GM06990 (cell line): ENCODE results near the gene ELL.

Experiments used
- DNase-seq: peaks from one replicate; pipeline ENCODE4 v3.0.0-alpha.2; 2011; ENCODE audit not compliant: insufficient read length; ENCODE audit errors: extremely low read depth
- H3K27me3 ChIP-seq: replicated peaks from 2 replicates; pipeline ENCODE4 v1.6.0; 2011; ENCODE audit warnings: low read length; ENCODE audit not compliant: control insufficient read depth, insufficient read depth
- H3K36me3 ChIP-seq: 2 replicates; pipeline ENCODE4 v1.5.1; 2011; ENCODE audit warnings: low read length; ENCODE audit not compliant: control insufficient read depth, insufficient read depth
- H3K4me3 ChIP-seq: replicated peaks from 2 replicates; pipeline ENCODE4 v1.5.1; 2011; ENCODE audit warnings: low read depth, mild to moderate bottlenecking, control low read depth, low read length
- TF ChIP-seq, protein P1 (sequence below): IDR thresholded peaks from 2 replicates; pipeline ENCODE4 v1.5.1; 2011; ENCODE audit warnings: low read length, control low read depth, mild to moderate bottlenecking, inconsistent platforms; ENCODE audit not compliant: insufficient read depth, poor library complexity, severe bottlenecking

The ELL gene

DNA sequence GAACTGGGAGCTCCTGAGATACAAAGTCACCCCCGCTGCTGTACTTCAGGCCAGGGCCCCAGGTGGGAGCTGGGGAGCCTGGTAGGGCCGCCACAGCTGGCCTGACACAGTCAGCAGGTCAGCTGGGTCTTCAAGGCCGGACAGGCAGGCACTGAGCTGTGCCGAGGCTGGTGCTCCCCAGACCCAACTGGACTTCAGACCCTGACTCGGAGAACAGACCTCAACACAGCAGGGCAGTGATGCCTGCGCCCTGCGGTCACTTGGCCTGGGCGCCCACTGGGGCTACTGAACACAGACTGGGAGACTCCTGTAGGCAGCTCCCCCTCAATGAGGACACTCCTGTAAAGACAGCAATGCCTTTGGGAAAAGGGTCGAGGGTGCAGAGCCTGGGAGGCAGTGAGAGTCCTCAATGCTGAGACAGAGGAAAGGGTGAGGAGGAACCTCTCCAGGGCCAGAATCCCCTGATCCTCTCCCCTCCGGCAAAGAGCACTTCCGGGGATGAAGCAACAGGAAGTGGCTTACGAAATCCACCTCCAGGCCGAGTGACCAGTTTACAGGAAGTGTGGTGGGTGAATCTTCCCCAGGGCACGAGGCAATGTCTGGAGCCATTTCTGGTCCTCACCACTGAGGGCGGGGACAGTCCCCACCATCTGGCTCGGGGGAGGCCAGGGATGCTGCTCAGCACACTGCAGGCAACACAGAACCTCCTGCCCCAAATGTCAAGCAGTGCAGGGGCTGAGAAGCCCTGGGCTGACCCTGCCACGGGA, 43.1 kb downstream of the ELL start:
- Histone ChIP-seq H3K4me3 (no peak overlapping the region), H3K27me3 (no peaks in the 10 kb centered on the region), H3K36me3 (peaks cover 2% of the 10 kb centered on the region; the same call in 1 of the 2 replicates)
- TF ChIP-seq, protein P1, sequence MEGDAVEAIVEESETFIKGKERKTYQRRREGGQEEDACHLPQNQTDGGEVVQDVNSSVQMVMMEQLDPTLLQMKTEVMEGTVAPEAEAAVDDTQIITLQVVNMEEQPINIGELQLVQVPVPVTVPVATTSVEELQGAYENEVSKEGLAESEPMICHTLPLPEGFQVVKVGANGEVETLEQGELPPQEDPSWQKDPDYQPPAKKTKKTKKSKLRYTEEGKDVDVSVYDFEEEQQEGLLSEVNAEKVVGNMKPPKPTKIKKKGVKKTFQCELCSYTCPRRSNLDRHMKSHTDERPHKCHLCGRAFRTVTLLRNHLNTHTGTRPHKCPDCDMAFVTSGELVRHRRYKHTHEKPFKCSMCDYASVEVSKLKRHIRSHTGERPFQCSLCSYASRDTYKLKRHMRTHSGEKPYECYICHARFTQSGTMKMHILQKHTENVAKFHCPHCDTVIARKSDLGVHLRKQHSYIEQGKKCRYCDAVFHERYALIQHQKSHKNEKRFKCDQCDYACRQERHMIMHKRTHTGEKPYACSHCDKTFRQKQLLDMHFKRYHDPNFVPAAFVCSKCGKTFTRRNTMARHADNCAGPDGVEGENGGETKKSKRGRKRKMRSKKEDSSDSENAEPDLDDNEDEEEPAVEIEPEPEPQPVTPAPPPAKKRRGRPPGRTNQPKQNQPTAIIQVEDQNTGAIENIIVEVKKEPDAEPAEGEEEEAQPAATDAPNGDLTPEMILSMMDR, result no peak
- DNase-seq, result peak; percentile 67

DNA sequence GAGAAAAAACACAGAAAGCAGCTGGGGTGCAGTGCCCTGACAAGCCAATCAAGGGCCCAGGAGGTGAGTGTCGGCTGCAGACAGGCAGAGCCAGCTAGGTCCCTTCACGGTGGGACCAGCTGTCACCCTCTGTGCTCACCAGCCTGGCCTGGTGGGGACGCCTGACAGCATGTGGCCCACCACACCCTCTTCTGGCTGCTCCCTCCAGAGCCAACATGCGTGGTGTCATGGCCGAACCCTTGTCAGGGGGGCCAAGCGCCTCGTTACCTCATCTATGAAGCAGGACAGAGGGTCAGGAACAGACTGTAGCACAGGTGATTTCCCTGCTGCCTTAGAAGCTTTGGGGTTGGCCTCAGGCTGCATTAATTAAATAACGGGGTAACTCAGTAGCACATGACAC, 43.9 kb downstream of the ELL start:
- no peak overlapping the region for H3K4me3 ChIP-seq
- TF ChIP-seq, protein P1, result no peak
- H3K27me3 ChIP-seq, result no peaks in the 10 kb centered on the region
- H3K36me3 ChIP-seq, result peaks cover 3% of the 10 kb centered on the region; the same call in 1 of the 2 replicates
- no peak for DNase-seq

DNA sequence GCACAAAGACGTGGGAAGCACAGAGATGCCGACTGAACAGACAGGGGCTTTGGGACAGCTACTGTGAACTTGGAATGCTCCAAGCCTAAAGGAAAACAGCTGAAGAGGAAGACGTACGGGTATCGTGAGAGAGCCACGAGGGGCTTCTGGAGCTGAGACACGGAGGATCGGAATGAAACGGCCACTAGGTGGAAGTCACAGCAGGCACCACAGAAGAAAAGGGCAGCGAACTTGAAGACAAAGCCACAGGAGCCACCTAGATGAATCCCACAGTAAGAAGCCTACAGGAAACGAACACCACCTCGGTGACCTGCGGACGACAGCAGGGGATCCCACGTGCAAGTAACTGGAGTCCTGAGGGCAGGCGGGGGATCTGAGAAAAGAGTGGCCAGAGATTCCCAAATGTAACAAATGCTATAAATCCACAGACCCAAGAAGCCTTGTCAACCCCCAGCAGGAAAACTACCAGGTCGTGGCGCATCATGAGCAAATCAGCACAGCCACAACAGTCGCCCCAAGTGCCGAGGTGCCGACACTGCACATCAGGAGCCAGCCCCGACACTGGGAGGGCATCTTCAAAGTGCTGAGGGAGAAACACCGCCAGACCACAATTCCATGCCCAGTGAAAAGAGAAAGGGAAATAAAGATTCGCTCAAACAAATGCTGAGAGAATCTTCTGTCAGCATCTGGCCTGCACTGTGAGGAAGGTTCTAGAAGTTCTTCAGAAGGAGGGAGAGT, 44.7 kb downstream of the ELL start:
- Histone ChIP-seq H3K4me3 (no peak overlapping the region), H3K36me3 (peaks cover 5% of the 10 kb centered on the region; the same call in 1 of the 2 replicates), H3K27me3 (no peaks in the 10 kb centered on the region)
- DNase-seq, result no peak
- TF ChIP-seq, protein P1, result no peak

GRCh38 chr19:18476507-18477041, 45.3 kb downstream of the ELL start:
- Histone ChIP-seq H3K4me3 (no peak overlapping the region), H3K27me3 (no peaks in the 10 kb centered on the region), H3K36me3 (peaks cover 5% of the 10 kb centered on the region; the same call in 1 of the 2 replicates)
- no peak for DNase-seq
- TF ChIP-seq, protein P1, result no peak

DNA sequence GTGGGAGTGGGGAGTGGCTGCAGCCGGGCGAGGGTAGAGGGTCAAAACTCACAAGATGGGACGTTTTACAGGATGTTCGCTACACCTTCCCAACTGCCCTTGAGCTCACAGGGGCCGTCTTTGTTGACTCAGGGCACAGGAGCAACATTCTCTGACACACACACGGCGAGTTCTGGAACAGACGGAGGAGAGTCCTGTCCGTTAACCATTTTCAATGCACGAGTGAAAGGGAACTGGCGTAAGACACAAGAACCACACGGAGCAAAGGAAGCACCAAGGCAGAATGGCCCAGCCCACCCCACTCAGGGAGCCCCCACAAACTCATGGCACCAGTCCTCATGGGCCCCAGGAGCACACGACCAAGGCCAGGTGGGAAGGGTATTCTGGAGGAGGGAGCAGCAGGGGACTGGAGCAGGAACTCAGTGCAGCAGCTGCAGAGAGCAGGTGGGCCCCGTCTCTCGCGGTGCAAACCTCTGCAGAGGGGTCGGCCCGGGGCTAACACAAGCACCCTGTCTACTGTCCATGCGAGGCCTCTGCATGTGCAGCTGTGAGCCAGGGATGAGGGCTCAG, 46.0 kb downstream of the ELL start:
- H3K27me3 ChIP-seq, result no peaks in the 10 kb centered on the region
- DNase-seq, result no peak
- H3K36me3 ChIP-seq, result peaks cover 5% of the 10 kb centered on the region; the same call in 1 of the 2 replicates
- TF ChIP-seq, protein P1, result no peak
- no peak overlapping the region for H3K4me3 ChIP-seq
